T-helper 2 cell treated with Interferon-gamma antibody and Interleukin-4, amounts not matched to agents 5 μg/mL and 100 μg/mL, for 36 hours (primary cell): ENCODE data around the gene LAMA3.

Source experiments
- DNase-seq: peaks from one replicate; pipeline ENCODE4 v3.0.0; 2021; ENCODE audit warnings: low spot score
- H3K27ac Mint-ChIP-seq: one replicate; pipeline ENCODE4 v1.8.0; 2021; ENCODE audit warnings: mild to moderate bottlenecking, mixed read lengths
- H3K27me3 Mint-ChIP-seq: one replicate; pipeline ENCODE4 v1.8.0; 2021; ENCODE audit warnings: low read depth, mixed read lengths
- H3K36me3 Mint-ChIP-seq: one replicate; pipeline ENCODE4 v1.8.0; 2021; ENCODE audit warnings: low read depth, mixed read lengths
- H3K4me1 Mint-ChIP-seq: one replicate; pipeline ENCODE4 v1.8.0; 2021; ENCODE audit warnings: low read depth, mixed read lengths
- H3K4me3 Mint-ChIP-seq: one replicate; pipeline ENCODE4 v1.8.0; 2022; ENCODE audit warnings: mild to moderate bottlenecking, moderate library complexity, mixed read lengths
- H3K9me3 Mint-ChIP-seq: one replicate; pipeline ENCODE4 v1.8.0; 2021; ENCODE audit warnings: mixed read lengths

LAMA3 gene, protein sequence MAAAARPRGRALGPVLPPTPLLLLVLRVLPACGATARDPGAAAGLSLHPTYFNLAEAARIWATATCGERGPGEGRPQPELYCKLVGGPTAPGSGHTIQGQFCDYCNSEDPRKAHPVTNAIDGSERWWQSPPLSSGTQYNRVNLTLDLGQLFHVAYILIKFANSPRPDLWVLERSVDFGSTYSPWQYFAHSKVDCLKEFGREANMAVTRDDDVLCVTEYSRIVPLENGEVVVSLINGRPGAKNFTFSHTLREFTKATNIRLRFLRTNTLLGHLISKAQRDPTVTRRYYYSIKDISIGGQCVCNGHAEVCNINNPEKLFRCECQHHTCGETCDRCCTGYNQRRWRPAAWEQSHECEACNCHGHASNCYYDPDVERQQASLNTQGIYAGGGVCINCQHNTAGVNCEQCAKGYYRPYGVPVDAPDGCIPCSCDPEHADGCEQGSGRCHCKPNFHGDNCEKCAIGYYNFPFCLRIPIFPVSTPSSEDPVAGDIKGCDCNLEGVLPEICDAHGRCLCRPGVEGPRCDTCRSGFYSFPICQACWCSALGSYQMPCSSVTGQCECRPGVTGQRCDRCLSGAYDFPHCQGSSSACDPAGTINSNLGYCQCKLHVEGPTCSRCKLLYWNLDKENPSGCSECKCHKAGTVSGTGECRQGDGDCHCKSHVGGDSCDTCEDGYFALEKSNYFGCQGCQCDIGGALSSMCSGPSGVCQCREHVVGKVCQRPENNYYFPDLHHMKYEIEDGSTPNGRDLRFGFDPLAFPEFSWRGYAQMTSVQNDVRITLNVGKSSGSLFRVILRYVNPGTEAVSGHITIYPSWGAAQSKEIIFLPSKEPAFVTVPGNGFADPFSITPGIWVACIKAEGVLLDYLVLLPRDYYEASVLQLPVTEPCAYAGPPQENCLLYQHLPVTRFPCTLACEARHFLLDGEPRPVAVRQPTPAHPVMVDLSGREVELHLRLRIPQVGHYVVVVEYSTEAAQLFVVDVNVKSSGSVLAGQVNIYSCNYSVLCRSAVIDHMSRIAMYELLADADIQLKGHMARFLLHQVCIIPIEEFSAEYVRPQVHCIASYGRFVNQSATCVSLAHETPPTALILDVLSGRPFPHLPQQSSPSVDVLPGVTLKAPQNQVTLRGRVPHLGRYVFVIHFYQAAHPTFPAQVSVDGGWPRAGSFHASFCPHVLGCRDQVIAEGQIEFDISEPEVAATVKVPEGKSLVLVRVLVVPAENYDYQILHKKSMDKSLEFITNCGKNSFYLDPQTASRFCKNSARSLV (N-terminal part only)

DNA sequence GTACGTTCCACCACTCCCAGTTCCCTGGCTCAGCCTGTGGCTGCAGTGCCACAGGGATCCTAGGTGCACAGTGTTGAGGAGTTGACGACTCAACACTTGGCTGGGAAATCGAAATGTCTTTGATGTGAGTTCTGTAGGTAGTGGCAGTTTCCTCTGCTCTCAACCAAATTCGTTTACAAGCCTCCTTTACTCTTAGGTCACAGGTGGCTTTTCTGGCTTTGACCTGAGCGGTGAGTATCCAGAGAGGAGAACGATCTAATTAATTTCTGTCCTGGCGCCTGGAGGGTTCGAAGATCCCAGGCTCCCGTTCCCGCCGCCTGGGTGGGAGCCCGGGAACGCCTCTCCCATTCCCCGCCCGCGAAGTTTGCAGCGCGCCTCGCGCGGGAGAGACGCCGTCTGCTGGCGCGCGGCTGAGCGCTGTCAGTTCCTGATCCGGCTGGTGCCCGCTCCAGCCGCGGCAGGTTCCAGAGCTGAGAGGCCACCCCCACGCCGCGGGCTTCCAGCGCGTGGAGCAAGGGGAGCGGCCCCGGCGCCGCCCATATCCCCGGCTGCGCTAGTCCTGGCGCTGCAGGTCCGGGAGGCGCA is at the start of gene LAMA3:
TSS of gene LAMA3 (plus strand) at position 423 of the 585 bp plus-strand sequence. CDS start 231 bp downstream, outside the sequence.
- Mint-ChIP-seq H3K36me3 (no peaks in the 10 kb centered on the region), H3K27me3 (peaks cover 55% of the 10 kb centered on the region), H3K27ac (no peak within 1 kb of the TSS), H3K4me3 (peak within 1 kb of the TSS; percentile 54), H3K9me3 (no peaks in the 10 kb centered on the region), H3K4me1 (peaks cover 5% of the 10 kb centered on the region)
- DNase-seq, result peak; percentile 16

GRCh38 chr18:23640052-23640451 is 49.2 kb upstream of the LAMA3 start:
- Mint-ChIP-seq H3K27ac (no peak overlapping the region), H3K4me1 (peaks cover 4% of the 10 kb centered on the region), H3K27me3 (peaks cover 30% of the 10 kb centered on the region), H3K36me3 (no peaks in the 10 kb centered on the region), H3K4me3 (no peak overlapping the region), H3K9me3 (no peaks in the 10 kb centered on the region)
- DNase-seq, result no peak

GRCh38 chr18:23641143-23641720 is 48.0 kb upstream of the LAMA3 start:
- DNase-seq, result no peak
- Mint-ChIP-seq H3K36me3 (no peaks in the 10 kb centered on the region), H3K27me3 (peaks cover 31% of the 10 kb centered on the region), H3K4me3 (no peak overlapping the region), H3K27ac (no peak overlapping the region), H3K9me3 (no peaks in the 10 kb centered on the region), H3K4me1 (peaks cover 3% of the 10 kb centered on the region)

GRCh38 chr18:23641937-23642666 is 47.2 kb upstream of the LAMA3 start:
- DNase-seq, result no peak
- H3K36me3 Mint-ChIP-seq, result no peaks in the 10 kb centered on the region
- H3K9me3 Mint-ChIP-seq, result no peaks in the 10 kb centered on the region
- H3K27me3 Mint-ChIP-seq, result peaks cover 36% of the 10 kb centered on the region
- peaks cover 3% of the 10 kb centered on the region for H3K4me1 Mint-ChIP-seq
- no peak overlapping the region for H3K4me3 Mint-ChIP-seq
- no peak overlapping the region for H3K27ac Mint-ChIP-seq

DNA sequence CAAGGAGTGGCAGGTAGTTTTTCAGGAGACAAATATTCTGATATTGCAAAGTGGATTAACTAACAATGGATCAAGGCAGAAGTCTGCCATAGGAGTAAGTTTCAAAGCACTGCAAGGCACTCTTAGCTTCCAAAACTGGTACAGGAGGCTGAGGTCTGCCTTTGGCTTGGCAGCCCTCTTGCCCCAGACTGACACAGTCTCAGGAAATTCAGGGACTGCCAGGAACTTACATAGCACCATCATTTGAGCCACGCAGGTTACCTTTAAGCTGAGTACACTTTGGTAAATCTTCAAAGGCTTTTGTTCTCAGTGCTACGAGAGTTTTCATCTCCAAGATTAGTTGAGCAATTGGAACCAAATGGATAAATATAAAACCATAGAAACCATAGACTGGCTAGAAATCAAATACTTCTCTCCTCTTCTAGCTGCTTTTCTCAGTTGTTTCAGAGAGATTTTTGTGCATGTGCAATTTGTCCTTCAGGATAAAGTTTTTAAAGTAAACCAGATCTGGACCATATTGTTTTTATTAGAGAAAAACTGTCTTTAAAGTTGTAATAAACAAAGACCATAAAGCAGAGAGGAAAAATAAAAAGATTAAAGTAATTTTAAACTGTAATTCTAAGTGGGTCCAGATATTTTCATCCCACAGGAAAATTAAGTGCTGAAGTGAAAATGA is 45.3 kb upstream of the LAMA3 start:
- DNase-seq, result no peak
- Mint-ChIP-seq H3K4me3 (no peak overlapping the region), H3K27me3 (peaks cover 36% of the 10 kb centered on the region), H3K4me1 (peaks cover 3% of the 10 kb centered on the region), H3K9me3 (no peaks in the 10 kb centered on the region), H3K36me3 (no peaks in the 10 kb centered on the region), H3K27ac (no peak overlapping the region)

GRCh38 chr18:23645568-23646175 is 43.6 kb upstream of the LAMA3 start:
- Mint-ChIP-seq H3K9me3 (no peaks in the 10 kb centered on the region), H3K4me3 (no peak overlapping the region), H3K36me3 (no peaks in the 10 kb centered on the region), H3K4me1 (peaks cover 3% of the 10 kb centered on the region), H3K27me3 (peaks cover 35% of the 10 kb centered on the region), H3K27ac (no peak overlapping the region)
- DNase-seq, result no peak

DNA sequence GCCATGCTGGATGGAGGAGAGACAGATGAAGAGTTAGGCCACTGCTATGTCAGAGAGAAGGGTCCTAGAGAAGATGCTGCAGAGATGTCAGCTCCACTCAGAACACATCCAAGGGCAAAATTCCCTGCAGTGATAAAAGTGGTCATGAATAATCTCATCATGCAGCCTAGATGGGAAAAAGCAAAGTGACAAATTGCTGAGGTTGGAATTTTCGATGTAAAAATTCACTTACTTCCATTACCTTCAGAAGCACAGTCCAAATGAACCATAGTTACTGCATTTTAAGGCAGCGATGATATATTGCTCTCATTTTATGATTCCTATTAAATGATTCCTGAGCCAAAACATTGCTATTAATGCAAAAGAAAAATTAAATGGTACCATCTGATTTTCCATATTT is 43.0 kb upstream of the LAMA3 start:
- Mint-ChIP-seq H3K27me3 (peaks cover 35% of the 10 kb centered on the region), H3K9me3 (no peaks in the 10 kb centered on the region), H3K4me1 (peaks cover 3% of the 10 kb centered on the region), H3K36me3 (no peaks in the 10 kb centered on the region), H3K4me3 (no peak overlapping the region), H3K27ac (no peak overlapping the region)
- DNase-seq, result no peak

DNA sequence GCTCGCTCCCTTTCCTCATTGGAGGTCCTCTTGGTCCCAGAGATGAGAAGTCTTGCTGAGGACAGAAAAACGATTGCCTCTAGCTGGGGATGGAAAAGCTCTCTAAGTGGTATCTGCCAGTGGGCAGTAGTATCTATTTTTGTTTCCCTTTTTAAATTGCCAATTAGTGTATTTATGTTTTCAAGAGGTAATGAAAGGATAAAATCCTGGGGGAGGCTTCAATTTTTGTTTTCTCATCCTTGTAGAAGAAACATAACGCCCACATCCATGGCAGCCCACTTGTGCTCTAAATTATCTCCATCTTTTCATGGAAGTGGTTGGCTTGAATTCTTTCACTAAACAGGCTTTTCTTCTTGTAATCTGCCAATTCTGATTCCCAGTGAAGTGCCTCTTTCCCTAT is 40.8 kb upstream of the LAMA3 start:
- Mint-ChIP-seq H3K27ac (no peak overlapping the region), H3K4me1 (no peaks in the 10 kb centered on the region), H3K36me3 (no peaks in the 10 kb centered on the region), H3K9me3 (no peaks in the 10 kb centered on the region), H3K4me3 (no peak overlapping the region), H3K27me3 (peaks cover 30% of the 10 kb centered on the region)
- DNase-seq, result no peak

DNA sequence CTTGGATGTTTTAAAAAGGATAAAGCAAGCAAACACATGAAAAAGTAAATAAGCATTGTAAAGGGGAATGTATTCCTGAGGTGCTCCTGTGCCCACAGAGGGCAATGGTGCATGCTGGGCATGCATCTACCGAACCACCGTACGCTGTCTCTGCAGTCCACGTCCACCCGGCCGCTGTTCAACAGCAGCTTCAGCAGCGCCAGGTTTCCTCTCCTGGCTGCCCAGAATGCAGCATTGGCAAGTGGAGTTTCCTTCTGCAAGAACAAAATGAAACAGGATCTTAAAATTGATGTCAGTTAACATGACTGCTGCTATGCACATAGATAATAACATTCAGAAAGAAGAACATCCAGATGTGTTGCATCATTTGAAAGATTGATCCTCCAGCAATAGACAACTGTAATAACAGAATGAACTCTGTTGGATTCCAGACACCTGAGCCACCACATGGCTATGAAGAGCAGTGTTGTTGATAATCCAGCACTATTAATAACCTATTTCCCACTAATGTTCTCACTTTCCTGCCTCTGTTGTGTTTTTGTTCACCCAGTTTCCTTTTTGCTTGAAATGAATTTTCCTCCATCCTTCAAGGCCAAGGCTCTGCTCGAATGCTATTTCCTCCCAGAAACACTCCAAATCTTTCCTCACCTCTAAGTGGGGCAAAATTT is 40.2 kb upstream of the LAMA3 start:
- Mint-ChIP-seq H3K27me3 (peaks cover 30% of the 10 kb centered on the region), H3K27ac (no peak overlapping the region), H3K4me1 (no peaks in the 10 kb centered on the region), H3K9me3 (no peaks in the 10 kb centered on the region), H3K36me3 (no peaks in the 10 kb centered on the region), H3K4me3 (no peak overlapping the region)
- no peak for DNase-seq

DNA sequence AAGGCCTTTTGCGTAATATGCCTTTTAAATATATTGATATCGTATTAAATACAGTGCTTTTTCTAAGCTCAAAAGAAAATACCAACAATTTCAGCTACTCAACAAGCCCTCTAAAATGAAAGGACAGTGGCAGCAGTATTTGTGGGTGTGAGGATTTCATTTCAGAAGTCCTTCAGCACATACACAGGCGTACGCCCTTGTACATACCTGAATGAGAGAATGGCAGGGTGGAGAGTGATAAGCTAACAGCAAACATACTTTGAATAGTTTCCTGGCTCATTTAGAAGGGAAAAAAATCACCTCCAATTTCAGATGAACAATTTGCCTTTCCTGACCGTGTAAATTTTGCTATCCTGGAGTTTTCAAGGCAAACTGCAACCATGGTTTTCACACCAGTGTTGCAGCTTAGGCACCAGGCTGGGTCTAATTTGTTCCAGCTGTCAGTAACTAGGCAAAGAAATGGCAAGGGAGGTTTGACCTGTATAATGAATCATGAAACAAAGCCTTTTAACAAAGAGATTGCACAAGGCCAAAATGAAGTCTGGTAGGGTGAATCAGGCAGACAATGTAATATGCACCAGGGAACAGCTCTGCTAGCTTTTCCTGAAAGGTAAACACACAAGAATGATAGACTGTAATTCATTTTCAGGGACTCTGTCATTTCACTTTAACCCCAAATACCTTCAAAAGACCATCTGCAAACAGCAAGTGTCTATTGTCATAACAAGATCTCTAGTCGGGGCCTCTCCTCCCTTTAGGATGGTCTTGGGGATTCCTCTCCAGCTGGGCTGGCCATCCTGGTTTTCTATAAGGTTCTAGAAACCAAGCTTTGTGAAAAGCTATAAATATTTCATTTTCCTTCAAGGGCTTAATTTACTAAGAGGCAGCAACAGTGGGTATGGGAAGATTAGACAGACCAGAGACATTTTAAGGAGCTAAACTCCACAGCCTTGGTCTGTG is 38.0 kb upstream of the LAMA3 start:
- H3K4me3 Mint-ChIP-seq, result no peak overlapping the region
- H3K4me1 Mint-ChIP-seq, result no peaks in the 10 kb centered on the region
- peaks cover 22% of the 10 kb centered on the region for H3K27me3 Mint-ChIP-seq
- no peaks in the 10 kb centered on the region for H3K9me3 Mint-ChIP-seq
- H3K36me3 Mint-ChIP-seq, result no peaks in the 10 kb centered on the region
- no peak overlapping the region for H3K27ac Mint-ChIP-seq
- no peak for DNase-seq

GRCh38 chr18:23652232-23652631 is 37.0 kb upstream of the LAMA3 start:
- Mint-ChIP-seq H3K4me3 (no peak overlapping the region), H3K36me3 (no peaks in the 10 kb centered on the region), H3K9me3 (no peaks in the 10 kb centered on the region), H3K27me3 (peaks cover 20% of the 10 kb centered on the region), H3K27ac (no peak overlapping the region), H3K4me1 (no peaks in the 10 kb centered on the region)
- no peak for DNase-seq
